GM21825 (cell line): Measurements from ENCODE around the gene KCNJ10.

Source experiments
- ATAC-seq: cut with Tn5 transposase; IDR thresholded peaks from one replicate; pipeline ENCODE4 v1.9.1; 2021; ENCODE audit warnings: mild to moderate bottlenecking, moderate library complexity; ENCODE audit not compliant: unreplicated experiment

The KCNJ10 gene

DNA sequence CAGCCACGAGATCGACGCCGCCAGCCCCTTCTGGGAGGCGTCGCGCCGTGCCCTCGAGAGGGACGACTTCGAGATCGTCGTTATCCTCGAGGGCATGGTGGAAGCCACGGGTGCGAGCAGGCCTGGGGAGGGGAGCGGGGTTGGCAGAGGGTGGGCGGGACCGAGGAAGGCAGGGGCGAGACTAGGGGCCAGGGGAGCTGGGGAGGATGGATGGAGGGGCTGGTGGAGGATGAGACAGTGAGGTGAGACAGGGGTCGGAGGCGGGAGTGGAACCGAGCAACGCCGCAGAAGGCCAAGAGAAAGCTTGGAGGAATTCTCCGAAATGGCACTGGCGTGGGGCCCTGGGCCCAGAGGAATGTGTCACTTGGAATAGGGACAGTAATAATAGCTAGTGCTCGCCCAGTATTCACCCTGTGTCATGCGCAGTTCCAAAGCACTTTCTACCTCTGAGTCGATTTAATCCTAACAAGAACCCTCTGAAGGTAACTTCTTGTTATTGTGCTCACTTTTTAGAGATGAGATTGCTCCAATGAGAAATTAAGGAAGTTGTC is 14.9 kb upstream of the KCNJ10 start:
- ATAC-seq = no peak

GRCh38 chr1:160083968-160084770 is 14.2 kb upstream of the KCNJ10 start:
- no peak for ATAC-seq

GRCh38 chr1:160082926-160083325 is 13.0 kb upstream of the KCNJ10 start:
- no peak for ATAC-seq

- no peak for ATAC-seq
Observed at GRCh38 chr1:160082487-160082886, 12.5 kb upstream of the KCNJ10 start.

DNA sequence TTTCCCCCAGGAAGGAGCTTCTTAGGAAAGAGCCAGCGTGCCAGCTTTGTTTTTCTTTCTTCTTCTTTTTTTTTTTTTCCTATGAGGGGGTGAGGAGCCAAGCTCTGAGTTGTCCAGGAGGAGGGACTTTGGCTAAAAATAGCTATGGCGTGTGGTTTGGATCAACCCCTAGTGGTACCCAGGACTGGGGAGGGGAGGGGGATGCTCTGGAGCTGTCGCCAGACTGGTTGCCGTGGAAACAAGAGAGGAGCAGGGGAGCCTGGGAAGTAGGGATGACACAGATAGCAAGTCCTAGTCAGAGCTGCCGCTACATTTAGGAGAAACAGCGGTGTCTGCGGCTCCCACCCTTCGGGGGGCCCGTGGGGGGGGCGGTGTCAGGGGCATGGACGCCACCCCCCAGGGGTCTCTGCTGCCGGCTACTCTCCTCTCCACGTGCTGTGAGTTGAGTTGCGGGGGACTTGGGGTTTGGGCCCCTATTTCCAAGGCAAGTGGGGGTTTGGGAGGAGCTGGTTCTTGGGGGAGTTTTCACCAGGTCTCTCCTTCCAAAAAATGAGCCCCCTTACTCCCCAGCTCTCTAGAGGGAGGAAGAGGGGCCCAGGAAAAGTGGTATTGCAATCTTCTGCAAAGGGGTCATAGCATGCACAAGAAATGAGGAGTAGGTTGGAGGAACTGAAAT is 11.4 kb upstream of the KCNJ10 start, which contains the start of gene KCNJ9:
Gene KCNJ9, plus strand, starts transcription at position 278 of the 676 bp plus-strand sequence. CDS start 2,493 bp downstream, outside the sequence.
- no peak for ATAC-seq

- no peak for ATAC-seq
Observed at GRCh38 chr1:160080381-160081100, 10.6 kb upstream of the KCNJ10 start.

- ATAC-seq = no peak
Observed at GRCh38 chr1:160079448-160079847, 9.5 kb upstream of the KCNJ10 start.

DNA sequence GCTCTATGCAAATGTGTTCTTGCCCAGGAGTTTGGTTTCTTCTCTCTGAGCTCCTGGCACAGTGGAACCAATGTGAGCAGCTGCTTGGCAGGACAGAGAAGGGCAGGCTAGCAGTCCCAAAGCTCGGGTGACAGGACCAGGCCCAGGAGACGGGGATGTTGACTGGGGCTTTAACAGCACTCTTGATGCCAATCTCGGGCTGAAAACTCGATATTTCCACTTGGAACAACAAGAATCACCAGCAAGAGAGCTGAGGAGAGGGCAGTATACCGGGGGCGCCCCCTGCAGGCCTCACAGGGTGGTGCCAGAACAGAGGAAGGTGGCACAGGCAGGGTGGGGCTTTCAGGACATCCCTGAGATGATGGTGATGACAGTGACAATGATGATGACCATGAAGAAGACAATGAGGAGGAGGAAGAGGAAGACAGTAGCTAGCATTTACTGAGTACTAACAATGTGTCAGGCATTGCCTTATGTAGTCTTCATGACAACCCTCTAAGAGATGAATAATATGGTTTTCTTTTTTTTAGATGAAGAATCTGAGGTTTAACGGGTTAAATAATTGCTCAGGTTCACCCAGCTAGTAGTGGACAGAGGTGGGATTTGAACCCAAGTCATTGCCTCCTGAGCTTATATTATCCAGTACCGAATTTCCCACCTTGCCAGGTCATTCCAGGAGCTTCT is 8.7 kb upstream of the KCNJ10 start:
- ATAC-seq = no peak

DNA sequence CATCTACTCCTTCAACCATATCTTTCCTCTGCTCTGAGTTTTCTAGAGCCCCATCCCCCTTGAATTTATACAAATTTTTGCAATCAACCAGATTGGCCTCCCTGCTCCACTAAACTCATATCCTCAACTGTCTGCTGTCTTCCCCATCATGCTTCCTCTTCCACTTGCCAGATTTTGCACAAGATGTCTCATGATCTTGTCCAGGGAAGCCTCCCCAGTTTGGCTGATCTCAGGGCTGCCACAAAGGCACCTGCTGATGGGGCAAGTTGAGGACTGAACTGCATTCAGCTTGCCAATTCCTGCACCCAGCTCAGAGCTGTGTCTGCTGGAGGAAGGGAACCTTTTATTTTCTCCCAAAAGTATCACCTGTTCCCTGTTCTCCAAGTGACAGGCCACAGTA is 7.5 kb upstream of the KCNJ10 start:
- no peak for ATAC-seq

DNA sequence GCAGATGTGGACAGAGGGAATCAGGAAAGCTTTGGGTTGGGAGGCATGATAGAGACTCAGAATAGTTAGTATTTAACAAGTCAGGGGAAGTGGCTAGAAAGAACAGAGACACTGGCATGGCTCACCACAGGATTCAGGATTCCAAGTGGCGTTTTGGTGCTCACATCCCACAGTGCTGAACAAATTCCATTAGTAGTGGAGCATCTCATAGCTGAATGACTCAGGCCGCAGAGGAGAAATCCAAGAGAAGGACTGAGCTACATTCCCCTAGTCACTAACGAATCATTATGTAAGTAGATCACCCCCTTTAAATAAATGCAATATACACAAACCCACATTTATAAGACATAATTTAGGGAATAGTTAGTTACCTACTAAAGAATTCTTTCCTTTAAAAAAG is 6.3 kb upstream of the KCNJ10 start:
- no peak for ATAC-seq

- ATAC-seq = no peak
Observed at GRCh38 chr1:160075836-160076235, 5.9 kb upstream of the KCNJ10 start.

- ATAC-seq = no peak
Observed at GRCh38 chr1:160074865-160075264, 4.9 kb upstream of the KCNJ10 start.

GRCh38 chr1:160071289-160071688 is 1.3 kb upstream of the KCNJ10 start:
- ATAC-seq = no peak

GRCh38 chr1:160070243-160071163 is 543 bp upstream of the KCNJ10 start:
- no peak for ATAC-seq

DNA sequence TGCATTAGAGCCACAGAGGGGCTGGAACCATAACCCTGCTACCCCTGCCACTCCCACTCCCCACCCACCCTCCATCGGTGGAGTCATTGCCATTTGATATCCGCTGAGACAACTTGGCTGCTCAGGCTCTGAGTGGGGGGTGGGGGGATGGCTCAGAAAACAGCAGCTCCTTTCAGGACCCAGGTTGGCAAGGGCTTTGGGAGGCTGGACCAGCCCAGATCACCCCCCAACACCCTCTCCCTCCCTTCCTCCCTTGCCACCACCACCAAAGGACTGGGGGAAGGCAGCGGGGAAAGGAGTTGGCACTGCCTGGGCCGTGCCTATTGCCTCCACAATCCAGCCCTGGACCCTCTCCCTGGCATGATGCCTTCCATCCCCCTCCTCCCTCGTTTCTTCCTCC is 1.7 kb downstream of the KCNJ10 start:
- ATAC-seq = no peak

GRCh38 chr1:160066829-160067745 is 2.9 kb downstream of the KCNJ10 start:
- no peak for ATAC-seq

DNA sequence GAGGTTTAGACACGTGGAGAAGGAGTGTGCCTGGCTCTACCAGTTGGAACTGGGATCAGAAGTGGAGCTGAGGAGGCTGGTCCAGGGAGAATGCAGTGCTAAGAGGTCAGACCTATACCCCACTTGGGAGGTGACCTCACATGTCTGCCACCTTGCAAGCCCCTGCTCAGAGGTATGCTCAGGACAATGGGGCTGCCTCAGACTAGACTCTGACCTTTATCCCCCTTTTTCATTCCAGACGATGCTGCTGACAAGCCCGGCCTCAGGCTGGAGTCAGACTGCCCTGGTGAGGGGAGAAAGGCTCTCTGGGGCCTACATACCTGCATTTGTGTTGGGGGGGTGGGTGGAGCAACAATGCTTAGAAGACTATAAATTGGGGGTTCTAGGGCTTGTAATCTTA is 5.2 kb downstream of the KCNJ10 start:
- ATAC-seq = no peak

GRCh38 chr1:160064164-160064563 is 5.8 kb downstream of the KCNJ10 start:
- no peak for ATAC-seq

- ATAC-seq = no peak
Observed at GRCh38 chr1:160063176-160063575, 6.8 kb downstream of the KCNJ10 start.
